Measurements from ENCODE around the gene HERPUD2. TPM values are rescaled to one million over a fixed set of nuclear protein-coding genes. Genes with fewer than 3 reads are reported as not detected.

The HERPUD2 gene
- total and polyA plus RNA-seq, 2 donors (not counting 1 experiment from before 2014, with no cell fraction given): 32.5 to 49.4 TPM

DNA sequence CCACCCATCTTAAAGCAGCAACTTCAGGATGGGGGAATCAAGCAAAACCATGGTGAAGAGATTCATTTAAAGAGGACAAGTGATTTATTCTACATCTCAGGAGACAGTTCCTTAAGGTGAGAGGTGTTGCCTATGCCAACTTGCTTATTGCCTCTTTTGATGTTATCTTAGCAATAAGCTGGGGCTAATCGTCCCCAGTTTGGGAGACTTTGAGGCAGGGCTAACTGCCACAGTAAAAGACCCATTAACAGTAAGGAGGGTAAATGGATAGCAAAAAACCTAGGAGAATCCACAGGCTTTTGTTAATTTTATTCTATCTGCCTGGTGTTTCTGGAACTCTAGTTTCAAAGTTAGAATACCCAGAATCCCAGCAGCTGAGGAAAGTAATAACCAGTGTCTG, 22.1 kb upstream of the HERPUD2 start:
- no peaks in the 10 kb centered on the region for H3K79me2 ChIP-seq (ENCODE audit: control insufficient read depth, insufficient read depth, low read length)
- no peaks in the 10 kb centered on the region for H4K20me1 ChIP-seq (ENCODE audit: control insufficient read depth, extremely low read depth, insufficient read depth, low read length)
- H2AFZ ChIP-seq (ENCODE audit: low read length): no peak overlapping the region
- no peak overlapping the region for H3K9ac ChIP-seq (ENCODE audit: insufficient read depth, low read length)
- H3K27ac ChIP-seq (ENCODE audit: insufficient read depth, low read length): no peak overlapping the region
- H3K36me3 ChIP-seq (ENCODE audit: control insufficient read depth, insufficient read depth, low read length): no peaks in the 10 kb centered on the region
- H3K27me3 ChIP-seq (ENCODE audit: control insufficient read depth, insufficient read depth, low read length): no peaks in the 10 kb centered on the region
- no peak for DNase-seq (ENCODE audit: low read depth in 2 of 2)
- H3K4me3 ChIP-seq (replicated peaks in 1 of 4; ENCODE audit: control extremely low read depth in 1 of 4, insufficient read depth in 1 of 4, low read depth in 3 of 4, low read length in 4 of 4): peak overlapping the region in 1 of 4 experiments; percentile 34
- TF ChIP-seq EZH2 (IDR thresholded peaks at IDR 0.05; ENCODE audit: low read length, missing control alignments): no peak
- TF ChIP-seq, protein P1, sequence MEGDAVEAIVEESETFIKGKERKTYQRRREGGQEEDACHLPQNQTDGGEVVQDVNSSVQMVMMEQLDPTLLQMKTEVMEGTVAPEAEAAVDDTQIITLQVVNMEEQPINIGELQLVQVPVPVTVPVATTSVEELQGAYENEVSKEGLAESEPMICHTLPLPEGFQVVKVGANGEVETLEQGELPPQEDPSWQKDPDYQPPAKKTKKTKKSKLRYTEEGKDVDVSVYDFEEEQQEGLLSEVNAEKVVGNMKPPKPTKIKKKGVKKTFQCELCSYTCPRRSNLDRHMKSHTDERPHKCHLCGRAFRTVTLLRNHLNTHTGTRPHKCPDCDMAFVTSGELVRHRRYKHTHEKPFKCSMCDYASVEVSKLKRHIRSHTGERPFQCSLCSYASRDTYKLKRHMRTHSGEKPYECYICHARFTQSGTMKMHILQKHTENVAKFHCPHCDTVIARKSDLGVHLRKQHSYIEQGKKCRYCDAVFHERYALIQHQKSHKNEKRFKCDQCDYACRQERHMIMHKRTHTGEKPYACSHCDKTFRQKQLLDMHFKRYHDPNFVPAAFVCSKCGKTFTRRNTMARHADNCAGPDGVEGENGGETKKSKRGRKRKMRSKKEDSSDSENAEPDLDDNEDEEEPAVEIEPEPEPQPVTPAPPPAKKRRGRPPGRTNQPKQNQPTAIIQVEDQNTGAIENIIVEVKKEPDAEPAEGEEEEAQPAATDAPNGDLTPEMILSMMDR (conservative IDR thresholded peaks at IDR 0.05 in 1 of 2, IDR thresholded peaks at IDR 0.05 in 1 of 2; ENCODE audit: low read depth in 1 of 2, low read length in 2 of 2): no peak
- H3K9me3 ChIP-seq (ENCODE audit: control insufficient read depth, insufficient read depth, low read depth, low read length): no peaks in the 10 kb centered on the region
- no peaks in the 10 kb centered on the region for H3K4me1 ChIP-seq (ENCODE audit: control insufficient read depth, extremely low read depth, insufficient read depth, low read length)
- no peak overlapping the region for H3K4me2 ChIP-seq (ENCODE audit: extremely low read depth, insufficient read depth, low read length)

DNA sequence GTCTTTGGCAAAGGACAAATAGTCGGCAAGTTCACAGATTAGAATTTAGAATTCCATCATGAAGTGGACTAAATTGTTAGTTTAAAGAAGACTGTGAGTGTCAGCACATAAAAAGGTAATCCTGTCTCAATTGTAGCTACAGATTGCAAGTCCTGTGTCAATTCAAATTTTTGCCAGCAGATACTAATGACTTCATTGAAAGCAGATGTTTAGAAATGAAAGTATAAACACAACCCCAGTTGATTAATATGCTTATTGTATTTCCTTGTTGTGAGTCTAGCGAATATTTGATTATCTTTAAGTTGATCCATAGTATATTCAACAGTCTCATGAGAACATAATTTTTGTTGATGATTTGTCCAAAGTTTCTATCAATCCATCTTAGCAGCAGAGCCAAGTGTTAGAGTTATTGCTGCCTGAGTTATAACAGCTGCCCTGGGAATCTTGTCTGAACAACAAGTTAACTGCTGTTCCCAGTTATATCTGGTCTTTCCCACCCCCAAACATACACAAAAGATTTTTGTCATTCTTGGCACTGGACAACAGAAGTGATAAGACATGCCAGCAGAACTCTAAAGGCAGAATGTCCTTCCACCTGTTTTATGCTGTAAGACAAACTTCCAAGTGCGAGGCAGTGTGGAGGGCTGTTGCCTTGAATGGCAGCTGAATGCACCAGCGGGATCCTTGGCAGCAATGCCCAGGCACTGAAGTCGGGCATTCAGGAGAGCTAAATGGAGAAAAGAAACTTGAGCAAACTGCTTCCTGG, 21.3 kb upstream of the HERPUD2 start:
- H2AFZ ChIP-seq (ENCODE audit: low read length): no peak overlapping the region
- H3K4me1 ChIP-seq (ENCODE audit: control insufficient read depth, extremely low read depth, insufficient read depth, low read length): no peaks in the 10 kb centered on the region
- no peaks in the 10 kb centered on the region for H3K27me3 ChIP-seq (ENCODE audit: control insufficient read depth, insufficient read depth, low read length)
- no peaks in the 10 kb centered on the region for H3K36me3 ChIP-seq (ENCODE audit: control insufficient read depth, insufficient read depth, low read length)
- H3K4me3 ChIP-seq (replicated peaks in 1 of 4; ENCODE audit: control extremely low read depth in 1 of 4, insufficient read depth in 1 of 4, low read depth in 3 of 4, low read length in 4 of 4): peak overlapping the region in 2 of 4 experiments; percentile 3 to 34
- H3K4me2 ChIP-seq (ENCODE audit: extremely low read depth, insufficient read depth, low read length): peak overlapping the region; percentile 76
- no peaks in the 10 kb centered on the region for H4K20me1 ChIP-seq (ENCODE audit: control insufficient read depth, extremely low read depth, insufficient read depth, low read length)
- TF ChIP-seq, protein P1 (conservative IDR thresholded peaks at IDR 0.05 in 1 of 2, IDR thresholded peaks at IDR 0.05 in 1 of 2; ENCODE audit: low read depth in 1 of 2, low read length in 2 of 2): no peak
- no peaks in the 10 kb centered on the region for H3K9me3 ChIP-seq (ENCODE audit: control insufficient read depth, insufficient read depth, low read depth, low read length)
- DNase-seq (ENCODE audit: low read depth in 2 of 2): peak; percentile 24 to 31
- H3K27ac ChIP-seq (ENCODE audit: insufficient read depth, low read length): no peak overlapping the region
- H3K79me2 ChIP-seq (ENCODE audit: control insufficient read depth, insufficient read depth, low read length): no peaks in the 10 kb centered on the region
- H3K9ac ChIP-seq (ENCODE audit: insufficient read depth, low read length): no peak overlapping the region

DNA sequence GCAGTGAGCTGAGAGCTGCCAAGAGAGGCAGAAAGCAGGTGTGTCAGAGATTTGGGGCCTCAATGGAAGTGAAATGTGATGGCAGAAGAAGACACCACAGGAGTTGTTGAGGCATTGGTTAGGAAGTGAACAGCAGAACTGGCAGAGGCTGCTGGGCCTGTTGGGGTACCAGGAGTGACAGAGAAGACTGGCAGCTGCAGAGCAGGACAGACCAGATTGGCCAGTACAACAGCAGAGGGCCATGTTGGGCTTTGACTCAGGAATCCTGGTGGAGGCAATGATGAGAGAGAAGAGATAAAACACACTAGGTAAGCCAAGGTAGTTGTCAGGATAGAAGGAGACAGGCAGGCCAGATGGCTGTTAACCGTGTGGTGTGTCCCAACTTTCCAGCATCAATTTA, 19.9 kb upstream of the HERPUD2 start:
- no peak for DNase-seq (ENCODE audit: low read depth in 2 of 2)
- TF ChIP-seq EZH2 (IDR thresholded peaks at IDR 0.05; ENCODE audit: low read length, missing control alignments): no peak
- TF ChIP-seq, protein P1 (conservative IDR thresholded peaks at IDR 0.05 in 1 of 2, IDR thresholded peaks at IDR 0.05 in 1 of 2; ENCODE audit: low read depth in 1 of 2, low read length in 2 of 2): no peak

More for the DNA sequence above, 19.9 kb upstream of the HERPUD2 start:
- H3K4me1 ChIP-seq (ENCODE audit: control insufficient read depth, extremely low read depth, insufficient read depth, low read length): no peaks in the 10 kb centered on the region
- H3K9me3 ChIP-seq (ENCODE audit: control insufficient read depth, insufficient read depth, low read depth, low read length): no peaks in the 10 kb centered on the region
- H3K4me2 ChIP-seq (ENCODE audit: extremely low read depth, insufficient read depth, low read length): no peak overlapping the region
- no peak overlapping the region for H3K27ac ChIP-seq (ENCODE audit: insufficient read depth, low read length)
- no peak overlapping the region for H3K4me3 ChIP-seq (replicated peaks in 1 of 4; ENCODE audit: control extremely low read depth in 1 of 4, insufficient read depth in 1 of 4, low read depth in 3 of 4, low read length in 4 of 4)
- H4K20me1 ChIP-seq (ENCODE audit: control insufficient read depth, extremely low read depth, insufficient read depth, low read length): no peaks in the 10 kb centered on the region
- no peaks in the 10 kb centered on the region for H3K36me3 ChIP-seq (ENCODE audit: control insufficient read depth, insufficient read depth, low read length)
- no peaks in the 10 kb centered on the region for H3K27me3 ChIP-seq (ENCODE audit: control insufficient read depth, insufficient read depth, low read length)
- no peak overlapping the region for H3K9ac ChIP-seq (ENCODE audit: insufficient read depth, low read length)
- H2AFZ ChIP-seq (ENCODE audit: low read length): no peak overlapping the region
- H3K79me2 ChIP-seq (ENCODE audit: control insufficient read depth, insufficient read depth, low read length): no peaks in the 10 kb centered on the region
